HG03571 (cell line): ENCODE results near the gene SPOCK1.

ENCODE experiments used
- ATAC-seq: cut with Tn5 transposase; IDR thresholded peaks from one replicate; pipeline ENCODE4 v1.9.1; 2021; ENCODE audit not compliant: unreplicated experiment

Gene SPOCK1

DNA sequence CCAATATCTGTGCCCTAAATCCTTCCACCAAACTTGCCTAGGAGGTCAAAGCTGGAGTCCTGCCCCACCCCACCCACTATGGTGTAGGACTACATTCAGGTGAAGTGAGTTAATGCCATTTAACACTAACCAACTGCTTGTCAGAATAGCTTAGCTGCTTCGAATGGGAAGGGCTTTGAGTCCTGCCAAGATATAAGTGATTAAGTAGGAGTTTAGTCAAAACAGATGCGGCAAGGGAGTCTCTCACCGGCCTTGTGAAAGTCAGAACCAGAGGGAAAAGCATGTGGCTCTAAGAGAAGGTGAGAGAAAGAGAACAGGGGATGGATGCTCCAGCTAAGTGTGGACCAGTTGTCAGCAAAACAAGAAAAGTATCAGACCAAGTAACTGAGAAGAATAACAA, 132.6 kb downstream of the SPOCK1 start:
- ATAC-seq, result no peak

DNA sequence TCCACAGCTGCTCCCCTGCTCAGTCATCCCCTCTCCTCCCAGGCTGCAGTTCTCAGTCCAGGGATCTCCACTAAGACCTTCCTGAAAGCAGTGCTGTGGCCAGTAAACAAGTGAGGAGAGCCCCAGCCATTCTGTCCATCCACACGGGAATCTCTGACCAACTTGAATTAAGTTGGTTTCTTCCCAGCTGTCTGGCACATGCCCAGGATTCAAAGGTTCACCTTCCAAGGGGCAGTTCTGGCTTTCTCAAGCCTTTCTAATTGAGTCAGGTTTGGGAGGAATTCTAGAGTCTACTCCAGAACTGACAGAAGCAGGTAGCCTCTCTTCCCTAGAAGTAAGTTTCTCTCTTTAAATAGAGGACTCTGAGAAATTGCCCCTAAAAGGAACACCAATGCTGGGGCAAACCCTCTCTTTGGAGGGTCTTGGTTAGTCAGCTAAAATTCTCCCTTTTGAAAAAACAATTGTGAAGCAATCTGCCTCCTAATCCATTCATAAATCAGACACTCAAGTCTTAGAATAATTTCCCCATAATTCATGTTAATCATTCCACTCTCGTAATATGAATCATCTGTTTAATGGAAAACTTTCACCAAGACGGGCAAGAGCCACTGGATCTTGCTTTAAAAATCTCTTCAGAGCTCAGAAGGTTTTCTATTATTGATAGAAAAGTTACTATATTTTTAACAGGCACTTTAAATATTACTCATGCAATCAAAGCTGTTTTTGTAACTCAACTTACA, 133.8 kb downstream of the SPOCK1 start:
- ATAC-seq, result no peak

DNA sequence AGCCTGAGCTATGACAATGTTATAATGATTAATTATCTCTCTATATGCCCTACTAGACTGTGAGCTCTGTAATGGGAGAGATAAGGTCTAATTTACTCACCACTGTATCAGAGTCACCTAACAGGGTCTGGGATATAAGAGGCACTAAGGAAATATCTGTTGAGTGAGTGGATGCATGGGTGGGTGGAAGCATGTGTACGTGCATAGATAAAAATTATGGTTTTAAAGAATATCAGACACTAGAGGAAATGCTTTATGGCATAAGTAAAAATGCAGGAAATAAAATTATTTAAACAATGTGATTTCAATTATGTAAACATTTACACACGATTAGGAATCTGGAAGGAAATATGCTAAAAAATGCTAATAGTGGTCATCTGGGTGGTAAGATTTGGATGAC, 137.8 kb downstream of the SPOCK1 start:
- no peak for ATAC-seq

DNA sequence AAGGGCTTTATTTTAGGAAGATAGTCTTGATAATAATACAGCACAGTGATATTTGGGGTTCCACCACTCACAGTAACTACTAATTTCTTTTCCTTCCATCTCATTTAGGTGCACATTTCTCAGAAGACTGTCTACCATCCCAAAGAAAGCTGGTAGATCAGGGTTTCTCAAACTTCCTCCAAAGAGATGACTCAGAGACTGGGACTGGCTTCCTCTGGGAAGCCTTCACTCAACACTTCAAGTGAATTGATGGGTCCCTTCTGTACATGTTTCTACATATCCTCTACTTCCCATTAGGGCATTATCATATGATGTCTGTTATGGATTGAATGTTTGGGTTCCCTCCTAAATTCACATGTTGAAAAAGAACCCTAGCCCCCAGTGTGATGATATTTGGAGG, 138.5 kb downstream of the SPOCK1 start:
- no peak for ATAC-seq

DNA sequence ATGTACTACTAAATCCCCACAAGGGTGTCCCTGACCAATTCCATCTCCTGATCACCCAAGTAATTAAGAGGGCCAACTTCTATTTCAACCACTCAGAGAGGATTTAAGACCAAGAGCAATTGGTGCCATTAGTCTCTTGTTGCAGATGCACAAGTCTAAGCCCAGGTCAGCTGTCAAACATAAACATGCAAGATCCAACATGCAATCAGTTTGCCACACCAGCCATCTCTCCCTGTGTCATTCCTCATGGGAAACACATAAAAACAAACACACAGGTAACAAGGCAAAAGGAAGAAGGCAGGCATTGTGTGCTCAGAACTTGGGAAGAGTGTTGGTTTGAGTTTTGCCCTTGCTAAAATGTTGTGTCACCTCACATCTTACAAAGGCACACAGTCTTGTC, 139.2 kb downstream of the SPOCK1 start:
- ATAC-seq, result no peak

DNA sequence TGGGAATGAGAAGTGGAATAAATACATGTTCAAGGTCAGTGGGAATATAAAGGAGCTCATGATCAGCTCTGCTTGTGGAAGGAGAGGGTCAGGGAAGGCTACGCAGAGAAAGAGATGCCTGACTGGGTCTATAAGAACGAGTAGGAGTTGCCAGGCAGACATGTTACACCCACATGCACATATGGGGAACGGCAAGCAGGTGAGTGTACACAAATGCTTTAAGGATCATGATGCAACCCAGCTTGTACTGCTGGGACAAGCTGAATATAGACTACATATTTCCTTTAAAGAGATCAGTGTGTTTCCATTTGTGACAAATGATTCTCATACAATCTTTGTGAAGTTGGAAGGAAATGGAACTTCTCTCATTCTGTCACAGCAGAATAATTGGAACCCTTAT, 141.7 kb downstream of the SPOCK1 start:
- ATAC-seq, result no peak

DNA sequence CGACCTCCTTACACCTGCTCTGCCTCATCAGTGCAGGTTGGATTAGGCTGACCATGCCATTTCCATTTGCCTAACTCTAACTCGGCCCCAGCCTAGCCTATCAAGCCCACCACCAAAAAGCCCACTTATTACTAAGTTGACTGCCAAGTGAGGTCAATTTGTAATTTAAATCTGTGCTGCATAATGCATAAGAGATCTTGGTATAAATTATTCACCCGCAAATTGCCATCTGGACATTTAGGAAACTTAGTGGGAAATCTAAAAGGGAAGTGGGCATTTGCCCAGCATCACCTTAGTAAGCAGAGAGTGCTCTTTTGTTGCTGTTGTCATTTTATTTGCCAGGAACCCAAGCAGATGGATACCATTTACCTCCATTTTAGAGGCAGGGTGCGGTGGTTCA, 143.0 kb downstream of the SPOCK1 start:
- no peak for ATAC-seq

DNA sequence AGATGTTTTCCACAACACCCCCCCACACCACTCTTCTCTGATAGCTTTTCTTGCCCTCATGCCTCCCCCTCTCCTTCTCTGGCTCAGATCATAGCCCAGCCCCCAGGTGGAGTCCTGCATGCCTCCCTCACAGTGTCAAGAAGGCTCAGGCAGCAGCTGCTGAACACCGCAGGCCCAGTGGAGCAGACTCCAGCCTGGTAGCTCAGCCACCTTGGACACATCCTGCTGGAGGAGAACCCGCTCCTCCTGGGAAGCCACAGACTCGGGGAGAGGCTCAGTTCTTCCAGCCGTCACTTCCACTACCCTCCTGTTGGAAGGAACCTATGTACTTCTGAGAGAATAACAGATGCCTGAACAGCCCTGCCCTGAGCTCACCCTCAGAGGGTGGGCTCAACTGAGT, 143.4 kb downstream of the SPOCK1 start:
- ATAC-seq, result no peak

DNA sequence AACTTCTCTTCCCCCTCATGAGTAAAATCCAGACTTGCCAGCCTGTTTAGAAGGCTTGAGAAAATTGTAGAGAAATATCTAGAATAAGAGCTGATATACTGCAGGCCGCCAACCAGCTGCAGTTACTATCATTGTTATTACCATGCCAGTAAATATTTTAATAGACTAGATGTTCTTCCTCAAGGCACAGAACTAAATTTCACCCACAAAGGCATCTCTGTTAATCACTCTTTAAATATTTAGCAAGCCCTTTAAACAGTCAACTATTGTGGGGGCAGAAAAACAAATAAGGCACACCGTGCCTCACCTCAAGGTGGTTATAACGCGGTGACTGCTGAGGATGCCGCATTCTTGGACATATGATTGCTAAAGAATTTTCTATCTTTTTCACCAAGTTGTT, 147.0 kb downstream of the SPOCK1 start:
- no peak for ATAC-seq

DNA sequence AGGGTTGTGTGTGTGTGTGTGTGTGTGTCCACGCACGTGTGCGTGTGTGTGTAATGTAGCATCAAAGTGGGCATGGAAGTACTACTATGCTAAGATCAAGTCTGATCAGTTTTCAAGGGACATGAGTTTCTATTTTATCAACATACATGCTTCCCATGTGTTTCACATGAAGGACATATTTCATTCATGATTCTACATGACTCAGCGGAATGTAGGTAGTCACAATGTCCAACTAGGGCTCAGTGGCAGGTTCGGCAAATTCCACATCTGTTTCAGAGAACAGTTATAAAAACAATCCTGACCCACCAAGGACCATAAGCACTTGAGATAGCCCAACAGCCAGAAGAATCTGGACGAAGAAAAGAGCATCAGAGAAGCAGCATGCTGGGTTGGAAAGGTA, 148.3 kb downstream of the SPOCK1 start:
- ATAC-seq, result no peak

DNA sequence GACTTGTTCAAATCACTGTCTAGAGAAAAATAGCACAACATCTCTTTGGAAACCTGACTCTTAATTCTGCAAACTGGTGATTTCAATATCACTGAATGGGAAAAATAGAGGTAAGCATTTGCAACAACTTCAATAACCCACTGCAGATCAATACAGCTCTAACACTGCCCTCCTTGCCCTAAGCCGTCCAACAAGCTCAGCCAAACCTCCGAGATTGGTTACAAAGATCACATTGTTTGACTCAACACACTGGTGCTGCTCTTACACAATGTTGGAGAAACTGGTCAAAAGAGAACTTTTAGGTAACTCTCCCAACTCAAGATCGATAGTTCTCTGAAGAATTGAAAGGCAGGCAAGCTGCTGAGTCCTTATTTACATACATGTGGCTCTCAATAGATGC, 150.4 kb downstream of the SPOCK1 start:
- no peak for ATAC-seq

DNA sequence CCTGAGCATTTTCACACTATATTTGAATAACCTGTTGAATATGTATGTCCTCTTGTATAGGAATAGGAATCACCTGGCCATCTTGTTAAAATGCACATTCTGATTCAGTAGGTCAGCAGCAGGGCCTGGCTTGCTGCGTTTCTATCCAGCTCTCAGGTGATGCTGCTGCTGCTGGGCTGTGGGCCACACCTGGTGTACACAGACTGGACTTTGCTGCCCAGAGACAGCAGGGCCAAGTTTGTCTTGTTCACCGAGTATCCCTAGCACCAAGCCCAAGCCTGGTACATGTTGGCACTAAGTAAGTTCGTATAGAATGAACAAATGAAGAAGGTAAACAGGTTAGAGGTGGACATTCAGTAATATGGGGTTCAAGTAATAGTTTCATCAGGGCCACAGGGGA, 151.3 kb downstream of the SPOCK1 start:
- ATAC-seq, result no peak

DNA sequence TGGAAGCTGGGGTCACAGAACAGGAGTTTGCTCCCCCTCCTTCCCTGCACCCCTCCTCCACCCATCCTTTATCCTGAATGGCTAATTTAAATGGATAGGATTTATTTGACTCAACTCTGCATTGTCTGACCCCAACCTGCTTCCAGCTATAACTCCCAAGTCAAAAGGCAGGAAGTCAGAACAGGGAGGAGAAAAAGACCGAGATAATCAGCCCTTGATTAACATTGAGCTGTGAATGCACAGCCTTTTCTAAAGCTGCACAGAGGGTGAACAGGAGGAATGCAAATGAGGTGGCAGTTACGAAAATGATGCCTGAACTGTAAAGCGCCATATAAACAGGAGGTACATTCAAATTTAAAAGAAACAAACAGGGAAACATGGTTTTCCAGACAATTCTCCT, 152.8 kb downstream of the SPOCK1 start:
- no peak for ATAC-seq

DNA sequence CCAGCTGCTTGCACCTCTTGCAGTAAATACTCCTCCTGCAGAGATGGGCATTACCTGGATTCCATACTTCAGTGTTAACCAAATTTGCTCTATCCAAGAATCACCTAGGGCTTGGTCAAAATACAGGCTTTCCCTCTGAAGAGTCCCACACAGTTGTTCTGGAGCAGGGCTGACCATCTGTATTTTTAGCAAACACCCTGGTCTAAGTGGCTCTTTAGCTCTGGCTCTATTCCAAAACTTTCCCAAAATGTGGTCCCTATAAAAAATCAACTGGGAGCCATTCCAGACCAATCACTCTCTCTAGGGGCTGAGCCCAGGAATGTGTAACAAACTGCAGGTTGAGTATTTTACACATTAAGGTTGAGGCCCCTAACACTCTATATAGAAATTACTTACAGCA, 153.7 kb downstream of the SPOCK1 start:
- no peak for ATAC-seq

DNA sequence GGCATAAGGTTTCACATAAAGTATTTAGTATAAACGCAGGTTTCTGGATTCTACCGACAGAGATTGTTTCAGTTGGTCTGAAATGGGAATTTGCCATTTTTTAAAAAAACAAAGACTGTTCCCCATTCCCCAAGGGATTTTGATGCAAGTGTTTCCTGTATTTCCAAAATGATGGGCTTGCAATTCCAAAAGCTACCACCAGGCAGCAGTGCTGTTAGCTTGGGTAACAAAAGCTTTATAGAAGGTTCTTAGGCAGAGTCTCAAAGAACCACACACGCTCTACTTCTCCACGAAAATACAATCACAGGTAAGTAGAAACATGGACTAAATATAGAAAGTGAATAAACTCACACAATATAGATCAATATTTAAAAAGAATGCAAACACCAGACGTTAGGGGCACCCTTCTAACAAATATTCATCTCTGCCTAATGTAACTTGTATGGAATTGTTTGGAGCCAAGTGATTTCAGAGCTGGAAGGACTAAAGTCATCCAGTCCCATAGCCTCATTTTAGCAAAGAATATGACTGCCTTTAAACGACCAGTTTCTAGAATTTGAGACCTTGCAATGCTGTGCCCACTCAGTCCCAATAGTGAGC, 154.3 kb downstream of the SPOCK1 start:
- no peak for ATAC-seq

DNA sequence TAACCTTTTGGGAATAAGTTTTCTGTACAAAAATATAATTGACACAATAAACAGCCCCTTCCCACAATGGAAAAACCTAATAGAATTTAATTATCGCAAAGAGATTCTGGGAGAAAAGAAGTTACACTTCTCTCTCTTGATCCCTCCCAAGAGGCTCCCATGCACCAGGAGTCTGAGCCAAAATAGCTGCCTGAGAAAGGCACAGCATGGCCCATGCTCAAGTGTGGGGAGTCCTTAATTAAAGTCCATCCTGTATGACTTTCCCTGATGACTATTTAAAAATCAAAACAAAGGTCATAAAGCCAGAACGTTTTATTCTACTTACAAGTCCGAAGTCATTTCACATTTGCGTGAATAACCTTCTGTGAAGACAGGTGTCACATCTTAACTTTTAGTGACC, 155.1 kb downstream of the SPOCK1 start:
- ATAC-seq, result no peak

DNA sequence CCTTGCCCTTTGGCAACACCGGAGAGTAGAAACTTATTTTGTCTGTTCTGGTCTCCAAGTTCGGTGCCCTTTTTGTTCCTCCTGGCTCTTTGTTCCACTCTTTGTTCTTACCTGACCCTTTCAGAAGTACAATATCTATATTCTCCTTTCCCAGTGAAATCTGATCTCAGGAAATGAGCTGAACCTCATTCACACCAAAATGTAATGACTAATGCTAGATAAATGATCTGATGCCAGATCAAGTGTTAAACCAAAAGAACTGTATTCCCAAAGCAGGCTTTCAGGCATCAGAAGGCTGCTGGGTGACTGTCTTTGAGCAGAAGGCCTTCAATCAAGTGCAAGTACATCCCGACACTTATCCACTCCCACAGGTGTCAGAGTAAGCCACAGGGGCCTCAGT, 156.4 kb downstream of the SPOCK1 start:
- no peak for ATAC-seq

DNA sequence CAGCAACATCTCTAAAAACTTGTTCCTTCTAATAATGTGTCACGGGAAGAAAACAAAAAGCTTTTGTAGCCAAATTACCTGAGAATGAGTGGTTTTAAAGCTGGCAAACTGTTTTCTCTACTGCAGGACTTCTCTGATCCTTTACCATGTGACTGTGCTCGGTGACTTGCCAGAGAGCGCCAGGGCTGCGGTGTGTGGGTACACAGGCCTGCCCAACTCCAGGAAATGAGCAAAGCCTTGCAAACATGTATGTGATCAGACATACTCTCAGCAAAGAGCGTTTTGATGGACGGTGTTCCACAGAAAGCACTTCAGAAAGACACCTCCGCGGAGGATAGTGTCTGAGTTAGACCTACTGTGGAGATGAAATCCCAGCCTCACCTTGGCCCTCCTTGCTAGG, 157.3 kb downstream of the SPOCK1 start:
- ATAC-seq, result no peak

DNA sequence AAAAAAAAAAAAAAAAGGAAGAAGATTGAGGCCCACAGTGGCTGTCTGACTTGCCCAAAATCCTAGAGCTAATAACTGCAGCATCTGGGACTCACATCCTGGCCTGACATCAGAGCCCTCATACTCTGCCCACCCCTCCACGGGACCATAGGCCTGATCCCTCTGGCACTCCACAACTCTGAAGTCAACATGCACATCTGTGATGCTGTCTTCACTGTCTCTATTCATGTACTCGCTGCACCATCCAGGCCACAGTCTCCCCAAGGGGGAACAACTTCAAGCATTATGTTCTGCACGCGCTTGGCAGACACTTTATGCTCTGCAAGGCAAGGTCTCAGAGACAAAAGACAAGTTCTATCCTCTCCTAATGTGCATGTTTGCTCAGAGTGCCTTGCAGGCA, 158.2 kb downstream of the SPOCK1 start:
- no peak for ATAC-seq

DNA sequence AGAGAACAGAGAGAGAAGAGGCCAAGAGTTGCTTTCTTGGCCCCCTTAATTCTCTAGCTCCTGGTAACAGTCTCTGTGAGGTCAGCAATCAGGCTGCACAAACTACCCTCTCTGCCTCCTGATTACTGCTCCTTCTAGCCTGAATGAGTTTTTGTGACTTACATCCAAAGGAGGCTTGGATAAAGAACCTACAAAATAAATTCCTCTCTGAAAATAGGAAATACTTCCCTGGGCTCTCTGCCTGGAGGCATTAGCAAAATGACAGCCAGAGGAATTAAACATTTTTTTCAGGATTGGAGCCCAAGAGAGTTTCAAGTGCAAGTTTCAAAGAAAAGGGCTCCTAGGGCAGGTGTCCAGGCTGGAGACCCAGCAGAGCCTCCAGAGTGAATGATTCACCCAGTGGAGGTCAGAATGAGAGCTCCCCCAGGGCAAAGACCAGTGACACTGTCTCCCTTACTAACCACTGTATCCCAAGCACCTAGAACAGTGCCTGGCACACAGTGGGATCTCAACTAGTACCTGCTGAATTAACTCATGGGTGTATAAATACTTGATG, 162.5 kb downstream of the SPOCK1 start:
- ATAC-seq, result no peak

DNA sequence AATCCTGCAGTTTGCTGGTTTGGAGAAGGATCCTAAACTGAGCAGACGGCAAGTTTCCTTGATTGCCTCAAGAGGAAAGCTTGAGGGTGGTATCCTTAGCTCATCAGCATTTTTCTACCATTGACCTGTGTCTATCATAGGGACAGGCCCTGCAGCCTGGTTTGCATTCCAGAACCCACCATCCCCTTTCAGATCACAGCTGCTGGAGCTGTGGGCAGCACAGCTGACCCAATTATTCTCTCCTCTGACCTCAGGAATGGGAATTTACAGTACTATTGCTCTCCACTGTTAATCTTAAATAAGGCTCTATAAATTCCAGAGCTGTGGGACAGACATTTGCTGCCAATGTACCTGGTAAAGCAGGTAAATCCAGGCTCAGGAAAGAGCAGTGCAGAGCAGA, 163.0 kb downstream of the SPOCK1 start:
- no peak for ATAC-seq

DNA sequence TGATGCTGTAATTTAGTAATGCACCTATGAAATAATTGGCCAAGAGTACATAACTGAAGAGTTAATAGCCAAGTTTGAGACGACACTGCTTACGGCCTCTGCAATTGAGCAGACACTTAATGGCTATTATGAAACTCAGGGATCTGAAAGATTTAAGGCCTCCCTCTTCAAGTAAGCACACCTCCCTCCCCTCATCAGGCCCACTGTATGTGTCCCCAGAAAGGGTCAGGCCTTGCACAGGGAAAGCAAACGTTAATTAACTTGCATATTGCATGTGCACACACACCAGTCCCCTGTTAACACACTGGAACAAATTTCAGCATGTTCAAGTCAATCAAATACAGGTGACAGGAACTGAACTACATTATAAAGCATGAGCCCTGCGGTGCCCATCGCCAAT, 163.6 kb downstream of the SPOCK1 start:
- no peak for ATAC-seq

DNA sequence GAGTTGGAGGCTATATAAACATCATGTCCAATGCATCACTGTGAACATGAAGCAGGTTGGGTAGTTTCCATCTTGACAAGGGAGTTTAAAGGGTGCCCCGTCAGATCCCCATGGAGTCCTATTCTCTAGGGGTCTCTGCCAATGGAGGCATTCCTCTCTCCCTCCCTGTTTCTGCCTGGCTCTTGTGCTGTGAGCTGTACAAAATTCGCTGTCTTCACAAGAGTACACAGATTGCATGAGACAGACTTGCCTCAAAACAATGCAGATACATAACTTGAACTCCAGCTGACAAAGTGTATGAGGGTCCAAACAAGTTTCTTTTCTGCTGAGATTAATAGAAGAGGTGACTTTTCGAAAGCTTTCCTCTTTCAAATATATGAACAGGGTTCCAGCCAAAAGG, 165.2 kb downstream of the SPOCK1 start:
- ATAC-seq, result no peak
